Endothelial cell of umbilical vein (primary cell): ENCODE measurements around the gene HMMR. TPM values are rescaled to one million over a fixed set of nuclear protein-coding genes. Genes with fewer than 3 reads are reported as not detected.

ENCODE experiments used
- BruUV-seq: library from RNA; stranded (reverse); fragments of 400-500 nt; replicated peaks from 2 replicates; lab custom pipeline; 2021; lab: Mats Ljungman, UMichigan
- CTCF ChIA-PET: fragments of 300-600, 350-600 bp; sonication (Branson Sonifier 250); formaldehyde crosslinking; loops from one replicate; lab custom pipeline; 2021; ENCODE audit warnings: antibody characterized with exemption, inconsistent platforms; lab: Charles Lee
- POLR2A ChIA-PET: fragments of 300-600, 350-600 bp; sonication (Branson Sonifier 250); formaldehyde crosslinking; loops from one replicate; lab custom pipeline; 2021; ENCODE audit warnings: antibody characterized with exemption, inconsistent platforms; lab: Charles Lee
- DNase-seq: peaks from one replicate; pipeline ENCODE4 v3.0.0-alpha.2; 2011; ENCODE audit warnings: low read depth, low spot score
- FAIRE-seq: peaks from 2 replicates; lab custom pipeline; 2011; peaks lifted over from hg19 to GRCh38; lab: Jason Lieb, UNC
- H2AFZ ChIP-seq: 2 replicates; pipeline ENCODE4 v1.6.0; 2012; ENCODE audit warnings: low read depth, low read length, control low read depth, inconsistent platforms
- H3K27ac ChIP-seq: 2 replicates; pipeline ENCODE4 v1.5.1; 2011; ENCODE audit warnings: low read depth, mild to moderate bottlenecking, control low read depth, low read length, moderate library complexity; ENCODE audit not compliant: insufficient read depth
- H3K27me3 ChIP-seq, 2 experiments: 2 replicates each; pipeline versions ENCODE4 v1.6.0 to v1.6.1; 2011; ENCODE audit warnings: low read length in 2 of 2, mixed read lengths in 1 of 2; ENCODE audit not compliant: control insufficient read depth in 2 of 2, insufficient read depth in 2 of 2
- H3K36me3 ChIP-seq, 2 experiments: 2 replicates in 1 of 2; 3 replicates in 1 of 2; pipeline ENCODE4 v1.5.1; 2011; ENCODE audit warnings: low read length in 2 of 2, mild to moderate bottlenecking in 1 of 2, moderate library complexity in 1 of 2; ENCODE audit not compliant: control insufficient read depth in 2 of 2, insufficient read depth in 2 of 2; ENCODE audit errors: extremely low read depth in 1 of 2
- H3K4me1 ChIP-seq: 3 replicates; pipeline ENCODE4 v1.5.1; 2011; ENCODE audit warnings: mild to moderate bottlenecking, low read length; ENCODE audit not compliant: control insufficient read depth, insufficient read depth; ENCODE audit errors: extremely low read depth
- H3K4me2 ChIP-seq: 2 replicates; pipeline ENCODE4 v1.6.1; 2011; ENCODE audit warnings: low read length, control low read depth, mixed read lengths; ENCODE audit not compliant: insufficient read depth
- H3K4me3 ChIP-seq, 3 experiments: fragments of 200-600 bp in 1 of 3; sonication (generic), shearing (Covaris generic) in 1 of 3; replicated peaks in 1 of 3; 2 replicates each; pipeline ENCODE4 v1.5.1; 2011 to 2016; ENCODE audit warnings: control low read depth in 3 of 3, low read length in 3 of 3, mild to moderate bottlenecking in 2 of 3, inconsistent platforms in 1 of 3, low read depth in 1 of 3, moderate library complexity in 1 of 3; ENCODE audit not compliant: insufficient read depth in 1 of 3
- H3K79me2 ChIP-seq: 2 replicates; pipeline ENCODE4 v1.6.0; 2012; ENCODE audit warnings: low read length, inconsistent platforms; ENCODE audit not compliant: control insufficient read depth, insufficient read depth
- H3K9ac ChIP-seq: replicated peaks from 2 replicates; pipeline ENCODE3; 2011; ENCODE audit warnings: low read length, control low read depth; ENCODE audit not compliant: insufficient read depth; ENCODE audit errors: extremely low read depth
- H3K9me1 ChIP-seq: replicated peaks from 3 replicates; pipeline ENCODE4 v1.6.0; 2011; ENCODE audit warnings: mild to moderate bottlenecking, low read length; ENCODE audit not compliant: control insufficient read depth, insufficient read depth; ENCODE audit errors: extremely low read depth
- H3K9me3 ChIP-seq: replicated peaks from 2 replicates; pipeline ENCODE4 v1.5.1; 2012; ENCODE audit warnings: low read length, inconsistent platforms; ENCODE audit not compliant: control insufficient read depth, insufficient read depth
- H4K20me1 ChIP-seq: replicated peaks from 2 replicates; pipeline ENCODE3; 2011; ENCODE audit warnings: mild to moderate bottlenecking, low read length; ENCODE audit not compliant: control insufficient read depth, insufficient read depth; ENCODE audit errors: extremely low read depth
- CTCF ChIP-seq, 2 donors: IDR thresholded peaks; 1 replicate in 1 of 2; 2 replicates in 1 of 2; pipeline ENCODE4 v1.5.1; 2011; ENCODE audit warnings: low read length in 2 of 2, mild to moderate bottlenecking in 2 of 2, moderate library complexity in 2 of 2, control low read depth in 1 of 2, inconsistent platforms in 1 of 2, low read depth in 1 of 2; ENCODE audit not compliant: insufficient read depth in 1 of 2; ENCODE audit errors: extremely low read depth in 1 of 2
- EZH2 ChIP-seq: IDR thresholded peaks from 2 replicates; pipeline ENCODE4 v1.6.1; 2012; ENCODE audit warnings: borderline replicate concordance, low read depth, mild to moderate bottlenecking, moderate library complexity, low read length, inconsistent platforms; ENCODE audit not compliant: severe bottlenecking
- FOS ChIP-seq: IDR thresholded peaks from 2 replicates; pipeline ENCODE4 v1.6.1; 2011; ENCODE audit warnings: mild to moderate bottlenecking, low read length, moderate library complexity, borderline replicate concordance; ENCODE audit not compliant: insufficient read depth
- GATA2 ChIP-seq: IDR thresholded peaks from 2 replicates; pipeline ENCODE4 v1.7.0; 2011; ENCODE audit warnings: low read depth, mild to moderate bottlenecking, moderate library complexity, mixed read lengths, low read length; ENCODE audit not compliant: insufficient read length, insufficient read depth
- JUN ChIP-seq: IDR thresholded peaks from 2 replicates; pipeline ENCODE4 v1.6.1; 2011; ENCODE audit warnings: borderline replicate concordance, low read depth; ENCODE audit not compliant: insufficient read length, insufficient read depth
- MAX ChIP-seq: IDR thresholded peaks from 2 replicates; pipeline ENCODE4 v1.6.1; 2011; ENCODE audit not compliant: insufficient read depth, insufficient read length
- MYC ChIP-seq: IDR thresholded peaks from one replicate; pipeline ENCODE4 v1.6.1; 2011; ENCODE audit warnings: mild to moderate bottlenecking, low read depth, low read length
- POLR2A ChIP-seq: IDR thresholded peaks from 2 replicates; pipeline ENCODE4 v1.6.1; 2012; ENCODE audit warnings: low read depth, mild to moderate bottlenecking, control low read depth, low read length
- POLR2AphosphoS5 ChIP-seq: IDR thresholded peaks from 2 replicates; pipeline ENCODE4 v1.6.1; 2012; ENCODE audit warnings: low read depth, mild to moderate bottlenecking, control low read depth, low read length, moderate library complexity; ENCODE audit not compliant: insufficient read depth
- dilution Hi-C: fragments of 300-500 bp; cut with MboI; formaldehyde crosslinking; loops from one replicate; pipeline ENCODE4 v1.15.0; 2019; ENCODE audit warnings: low sequenced_read_pairs; ENCODE audit not compliant: extremely low pct_ligation_motif_present
- intact Hi-C: fragments of 100-400 bp; cut with micrococcal nuclease; formaldehyde crosslinking; loops from one replicate; pipeline ENCODE4 v1.10.0; 2022
- polyA plus RNA-seq, 4 experiments: library from polyadenylated mRNA; depleted of rRNA in 3 of 4; stranded (reverse) in 3 of 4; unstranded in 1 of 4; fragments of >200 nt; gene quantifications; 2 replicates each; pipeline versions ENCODE4 v1.2.1 to v1.2.3, GENCODE V29; 2011 to 2012; ENCODE audit warnings: missing spikeins in 1 of 4
- total RNA-seq: library from RNA; stranded (reverse); gene quantifications from 2 replicates; pipeline ENCODE4 v1.2.3, GENCODE V29; 2021

HMMR gene
- total and polyA plus RNA-seq, 2 donors (not counting 3 experiments of a cell fraction or from before 2014, with no cell fraction given) = 5.5 to 31.0 TPM

- intact Hi-C loops = loop anchor here (1.0 kb wide), 2 partner anchors 23 to 68 kb away; partner anchors contain the start of genes HMMR, MAT2B and NUDCD2
Measured at GRCh38 chr5:163437309-163438182, 22.9 kb upstream of the HMMR start, which contains the start of gene CCNG1. TSS of gene CCNG1 (plus strand) at chr5:163437595. CDS start at chr5:163439257, 1,662 bp downstream.

GRCh38 chr5:163439092-163439425, 21.4 kb upstream of the HMMR start:
- Histone ChIP-seq H3K27me3 (no peaks in the 10 kb centered on the region), H3K9ac (no peak overlapping the region), H3K27ac (no peak overlapping the region), H2AFZ (no peak overlapping the region), H3K36me3 (peaks cover 14 to 24% of the 10 kb centered on the region in 2 experiments), H3K4me1 (peaks cover 19% of the 10 kb centered on the region), H3K9me3 (no peaks in the 10 kb centered on the region), H3K79me2 (peaks cover 42% of the 10 kb centered on the region), H3K9me1 (no peaks in the 10 kb centered on the region), H4K20me1 (peaks cover 5% of the 10 kb centered on the region), H3K4me3 (peak overlapping the region in 2 of 3 experiments; percentile 43 to 99), H3K4me2 (peak overlapping the region; percentile 96)
- DNase-seq (no peak), FAIRE-seq (peak; percentile 24)
- intact Hi-C loops (no loop called here), dilution Hi-C loops (no loop called here)
- no peak for TF ChIP-seq JUN
- TF ChIP-seq MAX = no peak
- no peak for TF ChIP-seq GATA2
- no peak for TF ChIP-seq POLR2AphosphoS5
- no peak for TF ChIP-seq FOS
- TF ChIP-seq CTCF (IDR thresholded peaks at IDR 0.05; ENCODE audit: extremely low read depth in 1 of 2, insufficient read depth in 1 of 2, low read depth in 1 of 2, low read length in 2 of 2) = no peak
- TF ChIP-seq POLR2A = no peak
- no peak for TF ChIP-seq EZH2
- CTCF ChIA-PET = interaction anchor here (0.7 to 2.6 kb wide), 4 partner anchors 15 to 64 kb away, joined by 3 to 10 read pairs (median 6); partner anchors contain the start of genes HMMR and NUDCD2
- BruUV-seq = no TSS peak
- POLR2A ChIA-PET = interaction anchor here (4.1 kb wide), 1 partner anchor 21 kb away, joined by 34 read pairs; the partner anchor contains the start of genes HMMR and NUDCD2

More at GRCh38 chr5:163437309-163438182, 22.9 kb upstream of the HMMR start, which contains the start of gene CCNG1:
- peak within 1 kb of the TSS; percentile 77 for H3K27ac ChIP-seq
- H3K4me1 ChIP-seq = peaks cover 19% of the 10 kb centered on the region
- H3K9ac ChIP-seq = peak within 1 kb of the TSS; percentile 90
- FAIRE-seq (peak; percentile 94), DNase-seq (peak; percentile 97)
- H3K4me2 ChIP-seq = peak within 1 kb of the TSS; percentile 96
- peak within 1 kb of the TSS; percentile 90 to 99 (median 92) for H3K4me3 ChIP-seq
- ChIA-PET CTCF (interaction anchor here (0.8 to 2.6 kb wide), 3 partner anchors 22 to 29 kb away, joined by 3 to 10 read pairs (median 8); partner anchors contain the start of genes HMMR and NUDCD2), POLR2A (interaction anchor here (0.6 to 4.1 kb wide), 4 partner anchors 10 to 72 kb away, joined by 3 to 34 read pairs (median 4); partner anchors contain the start of genes HMMR and NUDCD2)
- TSS peak; percentile 33 for BruUV-seq
- peaks cover 0 to 4% of the 10 kb centered on the region in 2 experiments for H3K27me3 ChIP-seq
- peaks cover 10 to 14% of the 10 kb centered on the region in 2 experiments for H3K36me3 ChIP-seq
- dilution Hi-C loops = no loop called here
- peaks cover 39% of the 10 kb centered on the region for H3K79me2 ChIP-seq
- peak within 1 kb of the TSS; percentile 84 for H2AFZ ChIP-seq
- H4K20me1 ChIP-seq = peaks cover 5% of the 10 kb centered on the region
- H3K9me3 ChIP-seq = no peaks in the 10 kb centered on the region
- TF ChIP-seq MYC (no peak), POLR2AphosphoS5 (peak; percentile 89), POLR2A (peak; percentile 96)
- no peaks in the 10 kb centered on the region for H3K9me1 ChIP-seq
